ENCODE measurements around the gene LIME1.
A peak's percentile ranks its signal among the peaks of the same experiment; 100 is the strongest.

Gene LIME1

DNA sequence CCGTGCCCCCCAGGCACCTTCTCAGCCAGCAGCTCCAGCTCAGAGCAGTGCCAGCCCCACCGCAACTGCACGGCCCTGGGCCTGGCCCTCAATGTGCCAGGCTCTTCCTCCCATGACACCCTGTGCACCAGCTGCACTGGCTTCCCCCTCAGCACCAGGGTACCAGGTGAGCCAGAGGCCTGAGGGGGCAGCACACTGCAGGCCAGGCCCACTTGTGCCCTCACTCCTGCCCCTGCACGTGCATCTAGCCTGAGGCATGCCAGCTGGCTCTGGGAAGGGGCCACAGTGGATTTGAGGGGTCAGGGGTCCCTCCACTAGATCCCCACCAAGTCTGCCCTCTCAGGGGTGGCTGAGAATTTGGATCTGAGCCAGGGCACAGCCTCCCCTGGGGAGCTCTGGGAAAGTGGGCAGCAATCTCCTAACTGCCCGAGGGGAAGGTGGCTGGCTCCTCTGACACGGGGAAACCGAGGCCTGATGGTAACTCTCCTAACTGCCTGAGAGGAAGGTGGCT, 39.1 kb upstream of the LIME1 start:
- no peak for DNase-seq (ENCODE audit: low spot score)

GRCh38 chr20:63697868-63698545, 38.5 kb upstream of the LIME1 start:
- DNase-seq (ENCODE audit: low spot score): no peak

DNA sequence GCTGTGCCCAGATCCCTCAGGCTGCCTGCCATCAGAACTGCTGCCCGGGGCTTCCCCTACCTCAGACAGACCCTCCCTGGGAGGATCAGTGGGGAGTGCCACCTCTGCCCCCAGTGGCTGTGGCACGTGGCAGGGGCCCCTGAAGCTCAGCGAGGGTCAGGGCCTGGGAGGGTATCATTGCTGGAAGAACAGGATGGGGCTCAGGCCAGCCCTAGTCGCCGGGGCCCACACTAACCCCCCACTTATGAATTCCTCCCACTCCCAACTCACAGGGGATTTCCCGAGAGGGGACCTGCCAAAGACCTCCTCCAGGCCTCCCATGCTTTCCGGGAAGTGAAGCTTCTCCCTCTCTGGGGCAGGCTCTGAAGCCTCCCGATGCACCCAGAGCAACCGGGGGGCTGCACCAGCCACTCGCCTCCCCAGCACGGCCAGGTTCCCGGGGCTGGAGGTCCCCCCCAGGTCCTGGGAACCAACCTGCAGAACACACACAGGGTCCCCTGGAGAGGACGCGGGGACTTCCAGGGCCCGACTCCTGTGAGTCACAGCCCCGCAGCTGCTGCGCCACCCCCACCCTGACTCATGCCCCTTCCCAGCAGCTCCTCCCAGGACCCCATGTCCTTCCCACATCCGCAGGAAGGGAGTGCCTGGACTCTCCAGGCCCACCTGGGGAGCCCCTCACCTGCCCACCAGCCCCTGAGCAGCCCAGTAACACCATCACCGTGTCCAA, 37.6 kb upstream of the LIME1 start:
- peak; percentile 38 for DNase-seq (ENCODE audit: low spot score)

DNA sequence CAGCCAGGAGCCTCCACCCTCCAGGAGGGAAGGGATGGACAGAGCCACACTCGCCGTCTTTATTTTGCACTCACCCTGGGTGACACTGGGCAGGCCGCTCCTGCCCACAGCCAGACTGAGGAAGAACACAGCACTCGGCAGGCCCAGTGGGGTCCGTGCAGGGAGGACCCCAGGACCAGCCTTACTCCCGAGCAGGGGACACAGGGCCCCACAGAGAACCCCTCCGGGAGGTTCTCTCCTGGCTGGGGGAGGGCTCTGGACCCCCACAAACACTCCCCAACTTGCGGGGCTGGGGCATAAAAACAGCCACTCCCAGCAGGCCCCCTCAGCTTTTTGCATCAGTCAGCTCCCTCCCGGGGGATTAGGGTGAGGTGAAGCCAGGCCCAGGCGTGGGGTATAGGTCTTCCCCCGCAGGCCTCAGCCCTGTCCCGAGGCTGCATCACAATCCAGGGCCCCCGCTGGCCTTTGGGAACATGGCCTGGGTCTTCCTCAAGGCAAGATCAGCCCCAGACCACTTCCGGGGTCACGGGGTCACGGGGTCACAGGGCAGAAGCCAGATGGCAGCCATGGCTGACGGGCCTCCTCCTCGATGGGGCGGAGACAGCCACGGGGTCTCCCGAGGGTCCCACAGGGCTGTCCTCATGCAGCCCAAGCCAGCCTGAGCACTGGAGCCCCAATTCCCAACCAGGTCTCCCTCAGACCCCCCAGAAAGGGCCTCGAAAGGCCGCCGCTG, 36.8 kb upstream of the LIME1 start:
- DNase-seq (ENCODE audit: low spot score): no peak

- DNase-seq (ENCODE audit: low spot score): no peak
Measured at GRCh38 chr20:63700199-63701050, 36.0 kb upstream of the LIME1 start.

DNA sequence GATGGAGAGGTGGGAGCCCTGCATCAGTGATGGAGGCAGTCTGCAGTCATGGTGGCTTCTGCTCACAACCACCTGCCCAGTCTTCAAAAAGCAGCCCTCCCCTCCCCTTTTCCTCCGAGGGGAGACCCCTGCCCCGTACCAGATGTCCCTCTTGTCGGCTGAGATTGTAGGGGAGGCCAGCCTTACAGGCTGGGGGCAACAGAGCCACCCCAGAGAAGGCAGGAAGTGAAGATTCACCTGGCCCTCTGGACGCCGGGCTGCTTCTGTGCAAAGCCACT, 35.5 kb upstream of the LIME1 start:
- DNase-seq (ENCODE audit: low spot score): no peak

DNA sequence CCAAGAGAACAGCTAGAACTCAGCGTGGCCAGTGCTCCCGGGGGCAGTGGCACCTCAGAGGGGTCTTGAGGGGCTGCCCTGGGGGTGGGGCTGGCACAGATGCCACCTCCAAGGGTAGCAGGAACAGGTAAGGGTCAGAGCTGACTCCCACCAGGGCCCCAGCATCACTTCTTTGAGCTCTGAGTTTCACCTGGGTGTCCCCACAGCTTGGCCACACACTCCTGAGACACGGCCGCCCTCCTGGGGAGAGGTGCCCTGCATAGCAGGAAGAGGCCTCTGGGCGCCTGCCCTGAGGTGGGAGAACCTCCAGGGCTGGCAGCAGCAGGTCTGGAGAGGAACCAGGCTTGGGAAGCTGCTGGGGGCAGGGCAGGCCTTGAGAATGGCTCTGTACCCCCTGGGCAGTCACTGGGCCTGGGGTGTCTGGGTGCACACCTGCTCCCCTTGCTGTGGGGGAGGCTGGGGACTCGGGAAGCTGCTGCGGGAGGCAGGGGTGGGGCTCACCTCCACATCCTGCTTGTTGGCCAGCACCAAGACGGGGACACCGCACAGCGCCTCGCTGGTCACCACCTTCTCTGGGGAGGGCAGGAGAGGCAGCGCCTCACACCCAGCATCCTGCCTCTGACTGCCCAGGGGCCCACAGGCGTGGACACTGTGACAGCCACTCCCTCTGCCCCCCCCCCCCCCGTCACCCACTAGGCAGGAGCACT, 35.0 kb upstream of the LIME1 start:
- no peak for DNase-seq (ENCODE audit: low spot score)

DNA sequence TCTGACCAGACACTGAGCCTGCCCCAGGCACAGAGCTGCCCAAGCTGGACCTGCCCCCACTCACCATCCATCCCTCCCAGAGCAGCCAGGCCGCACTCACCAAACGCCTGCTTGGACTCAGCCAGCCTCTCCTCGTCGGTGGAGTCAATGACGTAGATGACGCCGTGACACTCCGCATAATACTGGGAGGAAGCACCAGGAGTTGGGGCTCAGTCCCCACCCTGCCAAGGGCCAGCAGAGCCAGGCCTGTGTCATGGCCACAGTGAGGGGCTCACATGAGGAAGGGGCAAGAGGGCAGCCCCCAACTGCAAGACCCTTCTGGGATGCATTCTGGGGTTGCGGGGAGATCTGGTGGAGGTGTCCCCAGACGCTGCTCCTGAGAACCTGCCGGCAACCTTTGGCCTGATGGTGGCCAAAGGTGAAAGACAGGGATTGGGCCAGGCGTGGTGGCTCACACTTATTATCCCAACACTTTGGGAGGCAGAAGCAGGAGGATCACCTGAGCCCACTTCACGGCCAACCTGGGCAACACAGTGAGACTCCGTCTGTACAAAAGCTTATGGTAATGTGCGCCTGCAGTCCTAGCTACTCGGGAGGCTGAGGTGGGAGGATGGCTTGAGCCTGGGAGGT, 34.3 kb upstream of the LIME1 start:
- DNase-seq (ENCODE audit: low spot score): no peak

- DNase-seq (ENCODE audit: low spot score): no peak
Measured at GRCh38 chr20:63702751-63703470, 33.6 kb upstream of the LIME1 start.

DNA sequence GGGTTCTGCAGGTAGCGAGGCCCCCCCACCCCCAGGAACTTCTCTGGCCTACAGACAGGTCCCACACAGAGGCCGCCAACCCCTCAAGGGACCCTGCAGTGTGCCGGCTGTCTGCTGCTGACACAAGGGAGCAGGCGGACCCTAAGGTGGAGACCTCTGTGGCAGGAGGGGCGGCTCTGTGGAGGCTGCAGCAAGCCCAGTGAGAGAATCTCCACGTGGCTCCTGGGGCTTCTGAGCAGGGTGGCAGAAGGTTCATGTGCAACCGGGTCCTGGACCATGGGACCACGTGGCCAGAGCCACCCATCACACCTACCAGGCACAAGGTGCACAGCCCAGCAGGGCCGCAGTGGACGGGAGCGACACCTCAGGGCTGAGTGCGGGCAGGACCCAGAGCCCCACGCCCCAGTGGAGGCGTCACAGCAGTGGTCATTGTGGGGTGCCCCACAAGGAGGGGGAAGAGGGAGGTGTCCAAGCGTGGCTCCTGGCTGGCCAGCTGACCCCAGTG, 32.9 kb upstream of the LIME1 start:
- DNase-seq (ENCODE audit: low spot score): no peak

GRCh38 chr20:63703976-63704748, 32.3 kb upstream of the LIME1 start:
- DNase-seq (ENCODE audit: low spot score): no peak

DNA sequence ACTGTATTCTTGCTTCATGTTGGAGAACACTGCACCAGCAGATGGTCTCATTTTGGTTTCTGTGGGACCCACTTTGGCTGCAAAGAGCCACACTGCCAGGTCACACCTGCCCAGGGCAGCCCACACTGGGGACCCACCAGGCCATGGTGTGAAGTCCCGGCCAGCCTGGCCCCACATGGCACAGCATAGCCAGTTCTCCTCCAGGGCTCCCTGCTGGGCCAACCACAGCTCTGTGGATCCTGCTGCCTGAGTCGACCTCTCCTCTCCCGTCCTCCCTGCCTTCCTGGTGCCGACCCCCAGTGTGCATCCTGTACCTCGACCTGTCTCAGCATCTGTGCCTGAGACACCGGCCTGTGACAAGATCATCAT, 31.7 kb upstream of the LIME1 start:
- DNase-seq (ENCODE audit: low spot score): no peak

GRCh38 chr20:63705232-63706026, 31.0 kb upstream of the LIME1 start:
- DNase-seq (ENCODE audit: low spot score): no peak

DNA sequence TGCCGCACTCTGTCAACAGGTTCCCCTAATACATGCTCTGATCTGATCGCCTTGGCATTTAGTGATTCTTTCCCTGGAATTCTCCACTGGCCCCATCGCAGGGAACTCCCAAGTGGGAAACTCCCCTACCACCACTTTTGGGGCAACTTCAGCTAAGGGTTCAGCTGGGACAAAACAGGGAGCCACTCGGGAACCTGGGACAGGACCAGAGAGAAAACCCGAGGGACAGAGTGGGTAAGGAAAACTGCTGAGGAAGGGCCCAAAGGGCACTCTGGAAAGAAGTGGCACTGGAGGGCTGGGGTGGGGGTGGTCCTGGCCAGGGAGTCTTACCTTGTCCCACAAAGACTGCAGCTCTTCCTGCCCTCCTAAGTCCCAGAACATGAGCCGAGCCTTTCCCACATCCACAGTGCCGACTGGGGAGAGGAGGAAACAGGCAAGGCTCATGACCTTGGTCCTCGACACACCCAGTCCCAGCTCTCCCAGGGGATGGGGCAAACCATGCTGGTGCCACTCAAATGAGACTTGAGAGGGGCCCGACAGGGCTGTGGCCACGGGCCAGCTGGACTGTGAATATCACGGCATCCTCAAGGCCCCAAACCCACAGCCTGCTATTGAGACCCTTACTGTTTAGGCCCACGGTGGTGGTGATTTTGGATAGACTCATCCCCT, 30.3 kb upstream of the LIME1 start:
- no peak for DNase-seq (ENCODE audit: low spot score)

DNA sequence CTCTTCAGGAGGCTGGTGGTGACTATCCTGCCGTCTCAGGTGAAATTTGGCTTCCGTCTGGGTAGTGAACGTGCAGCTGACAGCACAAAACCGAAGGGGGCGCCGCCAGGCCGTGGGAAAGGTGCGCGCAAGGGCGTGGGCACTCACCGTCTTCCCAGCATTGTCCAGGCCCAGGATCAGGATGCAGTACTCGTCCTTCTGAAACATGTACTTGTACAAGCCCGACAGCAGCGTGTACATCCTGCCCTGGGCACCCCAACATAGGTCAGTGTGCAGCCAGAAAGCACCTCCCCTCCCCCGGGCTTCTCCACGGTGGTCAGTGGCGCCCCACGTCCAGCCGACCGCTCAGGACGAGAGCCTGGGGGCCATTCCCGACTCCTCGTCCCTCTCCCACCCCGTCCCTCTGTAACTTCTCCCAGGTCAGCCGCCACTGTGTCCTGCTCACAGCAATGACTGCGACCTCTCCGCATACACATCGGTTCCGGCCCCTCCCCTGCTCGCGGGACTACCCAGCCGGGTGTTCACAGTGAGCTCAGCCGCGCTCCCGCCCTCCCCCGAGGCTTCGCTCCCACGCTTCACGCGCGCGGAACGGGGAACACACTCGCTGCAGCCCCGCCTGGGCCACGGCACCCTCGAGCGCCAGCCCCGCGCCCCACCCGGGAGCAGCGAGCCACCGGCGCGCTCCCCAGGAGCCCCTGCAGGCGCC, 29.5 kb upstream of the LIME1 start:
- DNase-seq (ENCODE audit: low spot score): peak; percentile 61

DNA sequence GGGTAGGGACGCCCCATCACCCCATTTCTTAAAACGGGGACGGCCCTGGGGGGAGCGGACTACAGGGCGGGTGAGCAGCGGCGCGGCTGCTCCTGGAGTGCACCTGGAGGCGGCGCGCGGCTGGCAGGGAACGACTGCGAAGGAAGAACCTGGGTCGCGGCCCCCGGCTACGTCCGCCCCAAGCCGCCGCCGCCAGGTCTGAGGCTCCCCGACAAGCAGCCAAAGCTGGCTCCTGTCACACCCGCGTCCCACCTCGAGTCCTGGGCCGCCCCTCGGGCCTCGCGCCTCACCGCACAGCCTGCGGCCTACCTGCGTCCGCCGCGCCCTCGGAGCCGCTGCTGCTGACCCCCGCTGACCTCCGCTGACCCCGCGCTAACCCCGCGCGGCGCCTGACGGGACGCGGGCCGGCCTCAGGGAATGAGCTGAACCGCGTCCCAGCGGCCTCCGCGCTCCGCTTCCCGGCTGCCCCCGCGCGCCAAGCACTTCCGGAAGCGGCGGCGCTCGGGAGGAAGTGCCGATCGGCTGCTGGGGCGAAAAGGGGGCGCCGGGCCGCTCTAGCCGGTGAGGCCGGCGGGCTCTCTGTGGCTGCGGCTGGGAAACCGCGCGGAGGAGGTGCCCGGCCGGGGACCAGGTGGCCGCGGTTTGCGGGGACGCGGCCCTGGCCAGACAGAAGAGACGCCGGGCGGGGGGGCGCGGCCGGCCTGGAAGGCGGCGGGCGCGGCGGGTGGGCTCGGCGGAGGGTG, 28.7 kb upstream of the LIME1 start, which contains the start of the genes ARFRP1 and ZGPAT:
Gene ARFRP1 (minus strand): TSS at position 419 of the 743 bp plus-strand sequence. CDS start 885 bp downstream, outside the sequence.
Gene ZGPAT (plus strand): TSS at position 482 of the 743 bp plus-strand sequence. CDS start 542 bp downstream, outside the sequence.
- DNase-seq (ENCODE audit: low spot score): peak; percentile 88

All from activated CD4-positive, alpha-beta T cell treated with anti-CD3 and anti-CD28 coated beads, Interleukin-2, Interleukin-4, amounts not matched to agents 100 ng/mL and 50 ng/mL, durations not matched to agents 16 hours and 8 hours (primary cell).